NCI-H128 (cell line): ENCODE measurements around the gene TGM6.
"Not testable (repeated sequence)": the region's sequence is repeated elsewhere in the genome, so short reads cannot be mapped to it uniquely, and the experiment has no call there.

Experiments used
- DNase-seq: peaks from one replicate; lab custom pipeline; 2025; ENCODE audit not compliant: unreplicated experiment; lab: John Stamatoyannopoulos, UW

Gene TGM6

DNA sequence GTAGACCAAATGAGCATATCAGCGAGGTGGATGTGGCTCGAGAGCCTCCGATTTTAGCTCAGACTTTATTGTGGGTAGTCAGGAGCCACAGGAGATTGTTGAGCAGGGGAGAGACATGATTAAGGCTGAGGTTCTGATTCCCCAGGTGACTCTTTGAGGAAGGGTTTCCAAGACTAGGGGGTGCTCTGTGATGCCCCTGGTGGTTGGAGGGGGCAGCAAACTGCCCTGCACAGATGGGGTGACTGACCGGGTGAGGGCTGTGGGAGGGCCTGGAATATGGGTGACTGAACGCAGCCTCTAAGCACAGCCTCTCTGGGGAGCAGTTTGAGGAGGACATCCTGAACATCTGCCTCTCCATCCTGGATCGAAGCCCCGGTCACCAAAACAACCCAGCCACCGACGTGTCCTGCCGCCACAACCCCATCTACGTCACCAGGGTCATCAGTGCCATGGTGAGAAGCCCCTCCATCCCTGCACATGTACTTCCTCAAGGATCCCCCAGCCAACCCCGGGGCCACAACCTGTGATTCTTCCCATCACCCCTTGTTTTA, 17.0 kb downstream of the TGM6 start:
- no peak for DNase-seq

DNA sequence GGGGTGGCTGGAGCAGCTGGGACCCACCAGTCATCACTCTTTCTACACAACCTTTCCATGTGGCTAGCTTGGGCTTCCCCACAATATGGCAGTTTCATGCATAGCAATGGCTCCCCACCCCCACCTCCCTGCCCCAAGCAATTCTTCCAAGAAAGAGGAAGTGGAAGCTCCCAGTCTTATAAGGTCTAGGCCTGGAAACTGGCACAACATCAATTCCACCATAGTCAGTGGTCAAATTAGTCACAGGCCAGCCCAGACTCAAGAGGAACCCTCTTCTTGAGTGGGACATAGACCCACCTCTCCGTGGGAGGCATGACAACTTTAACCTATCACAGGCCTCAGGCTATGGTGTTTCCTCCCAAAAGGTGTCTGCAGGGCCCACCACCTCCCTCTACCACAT, 17.7 kb downstream of the TGM6 start:
- no peak for DNase-seq

DNA sequence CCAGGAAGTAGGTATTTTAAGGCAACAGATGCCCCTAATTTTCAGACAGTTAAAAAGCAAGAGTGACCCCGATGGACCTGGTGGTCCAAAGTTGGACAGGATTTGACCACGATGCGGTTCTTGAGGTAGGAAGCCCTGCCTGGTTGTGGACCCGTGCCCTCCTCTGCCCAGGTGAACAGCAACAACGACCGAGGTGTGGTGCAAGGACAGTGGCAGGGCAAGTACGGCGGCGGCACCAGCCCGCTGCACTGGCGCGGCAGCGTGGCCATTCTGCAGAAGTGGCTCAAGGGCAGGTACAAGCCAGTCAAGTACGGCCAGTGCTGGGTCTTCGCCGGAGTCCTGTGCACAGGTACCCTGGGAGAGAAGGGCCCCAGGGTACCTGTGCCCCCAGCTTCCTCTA, 18.7 kb downstream of the TGM6 start:
- no peak for DNase-seq

DNA sequence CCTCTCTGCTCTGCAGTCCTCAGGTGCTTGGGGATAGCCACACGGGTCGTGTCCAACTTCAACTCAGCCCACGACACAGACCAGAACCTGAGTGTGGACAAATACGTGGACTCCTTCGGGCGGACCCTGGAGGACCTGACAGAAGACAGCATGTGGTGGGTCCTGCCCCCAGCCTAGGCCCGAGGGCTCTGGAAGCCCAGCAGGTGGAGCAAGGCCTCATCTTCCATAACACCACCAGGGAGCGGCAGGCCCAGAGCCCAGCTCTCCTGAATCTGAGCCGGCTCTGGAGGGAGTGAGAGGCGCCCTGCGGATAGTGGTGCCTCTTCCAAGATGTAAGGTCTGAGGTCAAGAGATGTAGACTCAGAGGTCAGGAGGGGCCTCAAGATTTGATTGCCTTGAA, 19.6 kb downstream of the TGM6 start:
- DNase-seq, result no peak

DNA sequence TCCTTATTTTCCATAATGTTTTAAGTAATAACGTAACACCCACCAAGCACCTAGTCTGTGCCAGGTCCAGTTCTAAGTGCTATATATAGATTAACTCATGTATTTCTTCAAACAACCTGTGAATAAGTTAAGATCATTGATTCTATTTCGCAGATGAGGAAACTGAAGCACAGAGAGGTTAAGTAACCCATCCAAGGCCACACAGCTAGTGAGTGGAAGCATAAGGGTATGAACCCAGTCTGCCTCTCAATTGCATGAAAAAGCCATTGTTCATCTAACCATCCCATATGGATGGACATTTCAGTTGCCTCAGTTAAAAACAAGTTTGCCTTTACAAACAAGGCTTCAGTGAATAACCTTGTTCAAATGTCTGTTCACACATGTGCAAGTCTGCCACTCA, 20.8 kb downstream of the TGM6 start:
- DNase-seq, result no peak

DNA sequence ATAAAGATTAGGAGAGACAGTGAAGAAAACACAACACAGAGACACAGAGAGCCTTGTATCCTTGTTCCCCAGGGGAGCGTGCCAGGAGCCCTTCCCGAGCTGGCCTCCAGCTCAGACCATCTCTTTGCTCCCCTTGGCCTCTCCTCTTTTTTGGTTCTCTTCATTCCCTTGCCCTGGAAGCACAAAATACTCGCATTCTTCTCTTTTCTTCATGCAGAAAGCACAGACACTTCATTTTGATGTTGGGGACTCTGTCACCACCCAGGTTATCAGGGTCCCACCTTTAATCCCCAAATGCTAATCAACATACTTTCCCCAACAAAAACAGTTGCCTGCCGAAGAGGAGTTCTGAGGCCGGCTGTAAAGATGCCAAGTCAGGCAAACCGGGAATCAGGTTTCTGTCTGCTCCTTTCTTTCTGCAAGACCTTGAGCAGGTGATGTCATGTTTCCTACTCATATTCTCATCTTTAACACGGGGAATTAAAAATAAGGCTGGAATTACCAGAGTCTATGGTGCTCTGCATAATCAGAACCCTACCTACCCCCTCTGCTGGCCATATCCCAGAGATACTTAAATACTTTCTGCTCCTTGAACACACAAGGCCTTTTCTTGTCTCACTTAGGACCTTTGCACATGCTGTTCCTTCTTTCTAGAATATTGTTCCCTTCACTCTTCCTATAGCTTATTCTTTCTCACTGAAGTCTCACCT, 21.7 kb downstream of the TGM6 start:
- no peak for DNase-seq

DNA sequence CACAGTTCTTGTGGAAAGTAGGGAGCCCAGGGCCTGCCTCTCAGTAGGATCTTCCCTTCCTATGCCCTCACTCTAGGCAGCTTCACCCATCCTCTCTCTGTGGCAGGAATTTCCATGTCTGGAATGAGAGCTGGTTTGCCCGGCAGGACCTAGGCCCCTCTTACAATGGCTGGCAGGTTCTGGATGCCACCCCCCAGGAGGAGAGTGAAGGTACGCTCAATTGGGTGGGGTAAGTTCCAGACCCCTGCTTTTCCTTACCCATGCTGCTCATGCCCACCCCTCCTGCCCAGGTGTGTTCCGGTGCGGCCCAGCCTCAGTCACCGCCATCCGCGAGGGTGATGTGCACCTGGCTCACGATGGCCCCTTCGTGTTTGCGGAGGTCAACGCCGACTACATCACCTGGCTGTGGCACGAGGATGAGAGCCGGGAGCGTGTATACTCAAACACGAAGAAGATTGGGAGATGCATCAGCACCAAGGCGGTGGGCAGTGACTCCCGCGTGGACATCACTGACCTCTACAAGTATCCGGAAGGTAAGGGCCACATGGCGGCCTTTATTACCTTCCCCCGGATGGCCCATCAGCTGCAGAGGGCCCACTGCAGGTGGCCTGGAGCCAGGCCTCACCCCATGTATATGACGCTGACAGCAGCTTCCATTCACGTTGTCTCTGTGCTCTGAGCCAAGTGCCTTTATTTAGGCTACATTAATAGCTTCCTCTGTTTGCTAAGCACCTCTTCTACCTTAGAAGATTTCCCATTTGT, 22.8 kb downstream of the TGM6 start:
- no peak for DNase-seq

DNA sequence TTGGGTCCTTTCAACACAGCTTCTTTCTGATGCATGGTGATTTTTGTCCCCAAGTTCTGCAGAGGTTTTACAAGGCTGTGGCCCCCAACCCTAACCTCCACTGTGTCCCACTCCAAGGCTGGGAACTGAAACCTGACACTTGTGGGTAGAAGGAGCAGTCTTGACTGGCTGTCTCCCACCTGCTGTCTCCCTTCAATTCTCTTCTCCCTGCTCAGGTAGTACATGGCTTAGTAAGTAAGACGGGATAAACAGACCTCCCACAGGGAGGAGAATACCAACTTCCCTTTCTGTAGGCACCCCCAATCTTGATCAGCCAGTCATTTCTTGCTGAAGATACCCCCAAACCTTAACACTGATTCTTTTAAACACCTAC, 25.0 kb downstream of the TGM6 start:
- DNase-seq, result no peak

DNA sequence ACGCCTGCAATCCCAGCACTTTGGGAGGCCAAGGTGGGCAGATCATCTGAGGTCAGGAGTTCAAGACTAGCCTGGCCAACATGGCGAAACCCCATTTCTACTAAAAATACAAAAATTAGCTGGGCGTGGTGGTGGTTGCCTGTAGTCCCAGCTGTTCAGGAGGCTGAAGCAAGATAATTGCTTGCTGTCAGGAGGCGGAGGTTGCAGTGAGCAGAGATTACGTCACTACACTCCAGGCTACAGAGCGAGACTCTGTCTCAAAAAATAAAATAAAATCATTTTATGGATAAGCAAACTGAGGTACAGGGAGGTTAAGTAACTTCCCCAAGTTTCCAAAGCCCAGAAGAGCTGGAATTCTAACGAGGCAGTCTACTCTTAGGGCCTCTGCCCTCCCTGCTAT, 26.7 kb downstream of the TGM6 start:
- DNase-seq, result not testable (repeated sequence)

DNA sequence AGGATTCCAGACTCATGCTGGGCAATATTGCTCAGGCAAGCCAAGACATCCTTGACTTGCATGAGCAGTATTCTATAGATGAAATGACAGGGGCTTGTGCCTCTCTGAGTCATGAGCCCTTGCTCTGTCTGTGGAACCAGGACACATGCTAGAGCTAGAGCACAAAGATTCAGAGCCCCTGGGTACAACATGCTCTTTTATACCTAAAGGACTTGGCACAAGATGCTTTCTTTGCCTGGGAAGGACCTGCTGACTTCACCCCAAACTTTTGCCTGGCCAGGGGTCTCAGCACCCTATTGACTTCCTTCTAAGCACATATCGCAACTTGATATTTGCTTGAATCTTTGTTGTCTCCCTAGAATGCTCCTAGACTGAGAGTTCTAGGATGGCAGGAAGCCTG, 27.4 kb downstream of the TGM6 start:
- no peak for DNase-seq

DNA sequence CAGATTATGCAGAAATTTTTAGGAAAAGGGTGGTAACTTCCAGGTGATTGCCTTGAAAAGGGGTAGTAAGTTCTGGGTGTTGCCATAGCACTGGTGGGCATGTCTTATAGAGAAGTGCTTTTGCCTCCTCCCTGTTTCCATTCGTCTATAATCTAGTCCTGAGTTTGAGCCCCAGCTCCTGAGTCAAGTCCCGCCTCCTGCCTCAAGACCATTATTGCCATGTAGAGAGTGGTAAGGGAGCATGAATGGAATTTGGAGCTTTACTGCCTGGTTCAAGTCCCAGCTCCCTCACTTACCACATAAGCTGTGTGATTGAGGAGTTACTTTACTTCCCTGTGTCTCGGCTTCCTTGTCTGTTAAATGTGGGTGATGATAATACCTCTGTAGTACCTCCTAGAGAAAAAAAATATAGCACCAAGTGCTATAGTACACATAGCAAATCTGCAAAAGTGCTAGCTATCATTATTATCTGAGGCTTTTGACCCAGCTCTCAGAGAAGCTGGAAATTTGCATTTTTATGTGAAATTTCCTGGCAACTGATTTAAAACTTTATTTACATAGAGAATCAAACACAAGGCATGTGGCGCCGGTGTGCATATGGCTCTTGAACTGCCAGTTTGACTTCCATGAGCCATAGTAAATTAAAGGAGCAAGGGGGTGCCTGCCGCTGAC, 36.0 kb downstream of the TGM6 start:
- DNase-seq, result no peak

DNA sequence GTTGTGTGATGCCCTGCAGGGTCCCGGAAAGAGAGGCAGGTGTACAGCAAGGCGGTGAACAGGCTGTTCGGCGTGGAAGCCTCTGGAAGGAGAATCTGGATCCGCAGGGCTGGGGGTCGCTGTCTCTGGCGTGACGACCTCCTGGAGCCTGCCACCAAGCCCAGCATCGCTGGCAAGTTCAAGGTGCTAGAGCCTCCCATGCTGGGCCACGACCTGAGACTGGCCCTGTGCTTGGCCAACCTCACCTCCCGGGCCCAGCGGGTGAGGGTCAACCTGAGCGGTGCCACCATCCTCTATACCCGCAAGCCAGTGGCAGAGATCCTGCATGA, 36.5 kb downstream of the TGM6 start:
- DNase-seq, result no peak

DNA sequence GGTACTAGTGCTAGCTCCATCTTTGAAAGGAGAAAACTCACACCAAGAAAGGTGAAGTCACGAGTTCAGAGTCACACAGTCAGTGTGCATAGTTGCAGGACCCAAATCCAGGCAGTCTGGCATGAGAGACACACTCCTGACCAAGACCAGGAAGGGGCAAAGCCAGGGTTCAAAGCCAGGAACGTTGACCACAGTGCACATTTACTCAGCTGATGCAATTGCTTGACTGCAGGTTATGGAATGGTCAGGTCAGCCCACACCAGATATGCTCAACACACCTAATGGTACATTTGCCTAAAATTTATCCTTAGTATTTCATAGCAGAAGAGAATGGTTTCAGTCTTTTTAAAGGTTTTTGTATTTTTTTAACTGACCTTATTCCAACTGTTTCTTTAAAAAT, 37.7 kb downstream of the TGM6 start:
- no peak for DNase-seq

DNA sequence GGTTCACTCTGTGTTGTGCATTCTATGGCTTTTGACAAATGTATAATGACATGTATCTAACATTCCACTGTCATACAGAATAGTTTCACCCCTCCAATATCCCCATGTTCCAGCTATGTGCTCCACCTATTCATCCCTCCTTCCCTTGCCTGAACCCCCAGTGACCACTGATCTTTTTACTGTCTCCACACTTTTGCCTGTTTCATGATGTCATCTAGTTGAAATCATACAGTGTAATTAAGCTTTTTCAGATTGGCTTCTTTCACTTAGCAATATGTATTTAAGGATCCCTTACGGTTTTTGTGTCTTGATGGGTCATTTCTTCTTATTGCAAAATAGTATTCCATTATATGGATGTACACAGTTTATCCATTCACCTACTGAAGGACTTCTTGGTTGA, 39.8 kb downstream of the TGM6 start:
- no peak for DNase-seq

DNA sequence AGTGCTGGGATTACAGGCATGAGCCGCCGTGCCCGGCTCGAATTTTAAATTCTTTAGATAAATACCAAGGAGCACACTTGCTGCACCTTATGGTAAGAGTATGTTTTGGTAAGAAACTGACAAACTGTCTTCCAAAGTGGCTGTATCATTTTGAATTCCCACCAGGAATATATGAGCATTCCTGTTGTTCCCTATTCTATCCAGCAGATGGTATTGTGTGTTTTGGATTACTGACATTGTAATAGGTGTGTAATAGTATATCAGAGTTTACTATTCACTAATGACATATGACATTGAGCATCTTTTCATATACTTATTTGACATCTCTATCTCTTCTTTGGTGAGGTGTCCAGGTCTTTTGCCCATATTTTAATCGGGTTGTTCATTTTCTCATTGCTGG, 40.5 kb downstream of the TGM6 start:
- no peak for DNase-seq

DNA sequence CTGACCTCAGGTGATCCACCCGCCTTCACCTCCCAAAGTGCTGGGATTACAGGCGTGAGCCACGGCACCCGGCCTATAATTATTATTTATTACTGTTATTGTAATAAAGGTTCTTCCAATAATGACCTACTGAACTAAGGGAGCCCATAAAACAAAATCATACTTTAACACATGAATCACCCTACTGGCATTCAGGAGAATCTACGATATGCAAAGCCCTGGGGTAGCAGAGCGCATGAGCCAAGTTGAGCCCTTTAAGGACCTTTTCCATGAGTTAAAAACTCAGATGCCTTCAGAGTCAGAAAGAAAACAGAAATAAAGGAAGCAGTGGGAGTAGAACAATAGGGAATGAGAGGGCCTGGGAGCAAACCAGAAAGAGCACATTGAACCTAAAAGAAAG, 48.4 kb downstream of the TGM6 start:
- DNase-seq, result no peak

DNA sequence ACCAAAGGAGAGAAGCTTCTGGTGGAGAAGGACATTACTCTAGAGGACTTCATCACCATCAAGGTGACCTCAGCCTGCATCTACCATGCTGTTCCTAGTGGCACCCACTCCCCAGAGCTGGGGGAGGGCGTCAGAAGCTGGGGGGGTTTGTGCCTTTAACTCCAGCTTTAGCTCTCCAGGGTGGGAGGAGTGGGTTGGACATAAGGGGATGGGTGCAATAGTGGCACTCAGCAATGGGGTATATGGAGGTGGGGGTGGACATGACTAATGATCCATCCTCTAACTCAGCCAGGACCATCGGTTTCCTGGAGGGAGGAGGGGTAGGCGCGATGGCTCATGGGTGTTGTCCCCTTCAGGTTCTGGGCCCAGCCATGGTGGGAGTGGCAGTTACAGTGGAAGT, 49.8 kb downstream of the TGM6 start:
- DNase-seq, result no peak

DNA sequence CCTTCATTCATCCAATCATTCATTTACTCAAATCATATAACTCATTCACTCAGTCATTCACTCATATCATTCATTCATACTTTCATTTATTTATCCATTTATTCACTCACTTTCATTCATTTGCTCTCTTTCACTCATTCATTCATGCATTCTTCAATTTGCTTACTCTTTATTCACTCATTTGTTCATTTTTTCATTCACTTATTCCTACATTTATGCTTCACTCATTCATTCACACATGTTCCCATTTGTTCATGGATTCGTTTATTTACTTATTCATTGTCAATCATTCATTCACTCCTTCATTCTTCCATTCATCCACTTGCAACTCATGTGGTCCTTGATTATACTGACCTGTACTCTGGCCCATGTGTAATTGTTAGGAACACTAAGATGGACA, 50.5 kb downstream of the TGM6 start:
- no peak for DNase-seq

DNA sequence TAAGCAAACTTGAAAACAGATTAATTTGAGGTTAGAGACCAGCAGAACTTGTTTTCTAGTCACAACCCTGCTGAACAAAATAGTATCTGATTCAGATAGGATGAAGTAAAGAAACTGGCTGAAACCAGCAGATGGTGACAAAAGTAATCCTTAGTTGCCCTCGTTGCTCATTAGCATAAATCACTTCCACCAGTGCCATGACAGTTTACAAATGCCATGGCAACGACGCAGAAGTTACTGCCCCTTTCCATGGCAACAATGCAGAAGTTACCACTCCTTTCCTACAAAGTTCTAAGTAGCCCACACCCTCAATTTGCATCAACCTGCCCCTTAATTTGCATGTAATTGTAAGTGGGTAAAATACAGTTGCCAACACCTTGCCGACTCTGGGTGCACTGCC, 66.1 kb downstream of the TGM6 start:
- DNase-seq, result no peak

DNA sequence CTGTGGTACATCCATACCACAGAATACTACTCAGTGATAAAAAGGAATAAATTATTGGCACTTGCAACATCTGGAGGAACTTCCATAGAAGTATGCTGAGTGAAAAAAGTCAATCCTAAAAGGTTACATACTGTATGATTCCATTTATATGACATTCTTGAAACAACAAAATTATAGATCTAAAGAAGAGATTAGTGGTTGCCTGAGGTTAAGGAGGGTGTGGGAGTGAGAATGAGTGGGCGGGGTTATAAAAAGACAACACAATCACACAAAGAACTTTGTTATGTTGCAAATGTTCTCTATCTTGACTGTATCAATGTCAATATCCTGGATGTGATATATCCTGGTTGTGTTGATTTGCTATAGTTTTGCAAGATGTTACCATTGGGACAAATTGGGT, 68.7 kb downstream of the TGM6 start:
- no peak for DNase-seq

DNA sequence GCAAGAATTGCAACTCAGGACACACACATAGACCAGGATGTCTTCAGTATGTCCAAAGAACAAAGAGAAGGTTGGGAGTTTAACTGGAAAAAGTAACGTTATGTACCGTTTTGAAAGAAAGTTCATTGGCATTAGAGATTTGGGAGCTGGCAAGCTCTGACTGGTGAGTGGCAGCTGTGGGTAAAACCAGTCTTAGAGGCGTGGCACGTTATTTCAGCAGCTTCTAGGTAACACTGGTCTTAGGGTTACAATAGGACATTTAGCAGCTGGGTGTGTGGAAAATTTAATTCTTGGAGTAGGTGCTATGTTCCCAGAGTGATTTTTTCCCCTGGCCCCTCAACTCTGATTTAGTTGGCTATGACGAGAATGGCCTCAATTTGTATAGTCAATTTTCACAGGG, 70.7 kb downstream of the TGM6 start:
- no peak for DNase-seq
